CD4-positive, alpha-beta T cell (primary cell): ENCODE results near the gene MSANTD1. TPM values are rescaled to one million over a fixed set of nuclear protein-coding genes. Genes with fewer than 3 reads are reported as not detected.
A peak's percentile ranks its signal among the peaks of the same experiment; 100 is the strongest.

ENCODE experiments used
- ATAC-seq: fragments of 200-7000 bp; cut with Tn5 transposase; one replicate; pipeline ENCODE4 v1.10.0; 2022; ENCODE audit warnings: mild to moderate bottlenecking; ENCODE audit not compliant: poor library complexity
- CTCF ChIA-PET: fragments of 350-600 bp; sonication (Branson Sonifier 250); formaldehyde crosslinking; loops from one replicate; lab custom pipeline; 2021; ENCODE audit warnings: antibody characterized with exemption, inconsistent platforms; lab: Charles Lee
- POLR2A ChIA-PET: fragments of 350-600 bp; sonication (Branson Sonifier 250); formaldehyde crosslinking; loops from one replicate; lab custom pipeline; 2021; ENCODE audit warnings: antibody characterized with exemption, inconsistent platforms; lab: Charles Lee
- DNase-seq, 14 experiments: peaks; one replicate each; pipeline ENCODE4 v3.0.0-alpha.2; 2013 to 2020; ENCODE audit warnings: mixed read lengths in 2 of 14
- H3K27ac ChIP-seq, 2 donors: one replicate each; pipeline versions ENCODE4 v1.5.1 to v1.7.0; 2013; ENCODE audit warnings: low read length in 2 of 2, low read depth in 1 of 2, mild to moderate bottlenecking in 1 of 2
- H3K27me3 ChIP-seq, 2 experiments: 1 replicate in 1 of 2; 2 replicates in 1 of 2; pipeline versions ENCODE4 v1.6.1 to v1.7.0; 2013; ENCODE audit warnings: low read length in 2 of 2, control low read depth in 1 of 2, mild to moderate bottlenecking in 1 of 2, moderate library complexity in 1 of 2; ENCODE audit not compliant: insufficient read depth in 2 of 2, control insufficient read depth in 1 of 2
- H3K36me3 ChIP-seq: one replicate; pipeline ENCODE4 v1.6.1; 2013; ENCODE audit warnings: low read length, control low read depth; ENCODE audit not compliant: insufficient read depth
- H3K4me1 ChIP-seq: one replicate; pipeline ENCODE4 v1.6.1; 2013; ENCODE audit warnings: low read length, control low read depth; ENCODE audit not compliant: insufficient read depth
- H3K4me3 ChIP-seq: one replicate; pipeline ENCODE4 v1.5.1; 2013; ENCODE audit warnings: mild to moderate bottlenecking, low read length, moderate library complexity
- H3K9me3 ChIP-seq, 2 experiments: 1 replicate in 1 of 2; 2 replicates in 1 of 2; pipeline versions ENCODE4 v1.6.1 to v1.7.0; 2013; ENCODE audit warnings: low read length in 2 of 2, mild to moderate bottlenecking in 2 of 2, control low read depth in 1 of 2, moderate library complexity in 1 of 2; ENCODE audit not compliant: control insufficient read depth in 1 of 2, insufficient read depth in 1 of 2
- H3K27ac Mint-ChIP-seq: one replicate; pipeline ENCODE4 v1.8.0; 2020; ENCODE audit warnings: mixed read lengths
- H3K27me3 Mint-ChIP-seq: one replicate; pipeline ENCODE4 v1.8.0; 2021; ENCODE audit warnings: mixed read lengths
- H3K36me3 Mint-ChIP-seq: one replicate; pipeline ENCODE4 v1.8.0; 2021; ENCODE audit warnings: low read depth, mixed read lengths
- H3K4me1 Mint-ChIP-seq: one replicate; pipeline ENCODE4 v1.8.0; 2021; ENCODE audit warnings: low read depth, mixed read lengths
- H3K4me3 Mint-ChIP-seq: one replicate; pipeline ENCODE4 v1.8.0; 2020; ENCODE audit warnings: mild to moderate bottlenecking, mixed read lengths
- H3K9me3 Mint-ChIP-seq: one replicate; pipeline ENCODE4 v1.8.0; 2020; ENCODE audit warnings: mixed read lengths
- intact Hi-C, 2 experiments: fragments of 100-400 bp; cut with DNase I in 1 of 2; cut with micrococcal nuclease in 1 of 2; formaldehyde crosslinking; loops; one replicate each; pipeline versions ENCODE4 v1.15.1 to v1.9.0; 2023 to 2025; cut with DNase I, micrococcal nuclease
- total RNA-seq, 174 experiments: library from RNA in 2 of 174; stranded (reverse) in 2 of 174; gene quantifications; one replicate each; pipeline ENCODE4 v1.2.3 and lab custom pipeline; 2021 to 2026
- TF ChIP-seq, protein P1 (sequence below): fragments of 200-600 bp; IDR thresholded peaks from one replicate; pipeline ENCODE4 v1.8.0; 2022; ENCODE audit warnings: antibody characterized with exemption, mild to moderate bottlenecking

MSANTD1 gene
- total RNA-seq, 2 experiments from 2014 or later: 0.67 to 0.74 TPM

DNA sequence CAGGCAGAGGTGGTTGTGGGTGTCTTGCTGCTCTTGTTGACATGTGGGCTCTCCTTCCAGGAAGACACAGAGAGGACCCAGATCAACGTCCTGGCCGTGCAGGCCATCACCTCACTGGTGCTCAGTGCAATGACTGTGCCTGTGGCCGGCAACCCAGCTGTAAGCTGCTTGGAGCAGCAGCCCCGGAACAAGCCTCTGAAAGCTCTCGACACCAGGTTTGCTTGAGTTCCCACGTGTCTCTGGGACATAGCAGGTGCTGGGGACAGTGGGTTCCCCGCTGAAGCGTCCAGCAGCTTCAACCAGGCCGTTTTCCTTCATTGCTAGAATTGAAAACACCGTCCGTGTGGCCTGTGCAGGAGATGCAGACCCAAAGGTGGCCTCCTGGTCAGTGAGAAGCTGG lies 25.6 kb upstream of the MSANTD1 start:
- Histone ChIP-seq H3K27ac (no peak overlapping the region), H3K27me3 (no peaks in the 10 kb centered on the region), H3K4me3 (no peak overlapping the region), H3K4me1 (no peaks in the 10 kb centered on the region), H3K9me3 (no peaks in the 10 kb centered on the region), H3K36me3 (peaks cover 76% of the 10 kb centered on the region)
- Mint-ChIP-seq H3K4me3 (no peak overlapping the region), H3K9me3 (no peaks in the 10 kb centered on the region), H3K27me3 (no peaks in the 10 kb centered on the region), H3K27ac (no peak overlapping the region), H3K36me3 (peaks cover 86% of the 10 kb centered on the region), H3K4me1 (peaks cover 4% of the 10 kb centered on the region)
- intact Hi-C loops: no loop called here
- DNase-seq (no peak), ATAC-seq (no peak)
- POLR2A ChIA-PET: no interaction called here
- TF ChIP-seq, protein P1, sequence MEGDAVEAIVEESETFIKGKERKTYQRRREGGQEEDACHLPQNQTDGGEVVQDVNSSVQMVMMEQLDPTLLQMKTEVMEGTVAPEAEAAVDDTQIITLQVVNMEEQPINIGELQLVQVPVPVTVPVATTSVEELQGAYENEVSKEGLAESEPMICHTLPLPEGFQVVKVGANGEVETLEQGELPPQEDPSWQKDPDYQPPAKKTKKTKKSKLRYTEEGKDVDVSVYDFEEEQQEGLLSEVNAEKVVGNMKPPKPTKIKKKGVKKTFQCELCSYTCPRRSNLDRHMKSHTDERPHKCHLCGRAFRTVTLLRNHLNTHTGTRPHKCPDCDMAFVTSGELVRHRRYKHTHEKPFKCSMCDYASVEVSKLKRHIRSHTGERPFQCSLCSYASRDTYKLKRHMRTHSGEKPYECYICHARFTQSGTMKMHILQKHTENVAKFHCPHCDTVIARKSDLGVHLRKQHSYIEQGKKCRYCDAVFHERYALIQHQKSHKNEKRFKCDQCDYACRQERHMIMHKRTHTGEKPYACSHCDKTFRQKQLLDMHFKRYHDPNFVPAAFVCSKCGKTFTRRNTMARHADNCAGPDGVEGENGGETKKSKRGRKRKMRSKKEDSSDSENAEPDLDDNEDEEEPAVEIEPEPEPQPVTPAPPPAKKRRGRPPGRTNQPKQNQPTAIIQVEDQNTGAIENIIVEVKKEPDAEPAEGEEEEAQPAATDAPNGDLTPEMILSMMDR: no peak
- CTCF ChIA-PET: no interaction called here

DNA sequence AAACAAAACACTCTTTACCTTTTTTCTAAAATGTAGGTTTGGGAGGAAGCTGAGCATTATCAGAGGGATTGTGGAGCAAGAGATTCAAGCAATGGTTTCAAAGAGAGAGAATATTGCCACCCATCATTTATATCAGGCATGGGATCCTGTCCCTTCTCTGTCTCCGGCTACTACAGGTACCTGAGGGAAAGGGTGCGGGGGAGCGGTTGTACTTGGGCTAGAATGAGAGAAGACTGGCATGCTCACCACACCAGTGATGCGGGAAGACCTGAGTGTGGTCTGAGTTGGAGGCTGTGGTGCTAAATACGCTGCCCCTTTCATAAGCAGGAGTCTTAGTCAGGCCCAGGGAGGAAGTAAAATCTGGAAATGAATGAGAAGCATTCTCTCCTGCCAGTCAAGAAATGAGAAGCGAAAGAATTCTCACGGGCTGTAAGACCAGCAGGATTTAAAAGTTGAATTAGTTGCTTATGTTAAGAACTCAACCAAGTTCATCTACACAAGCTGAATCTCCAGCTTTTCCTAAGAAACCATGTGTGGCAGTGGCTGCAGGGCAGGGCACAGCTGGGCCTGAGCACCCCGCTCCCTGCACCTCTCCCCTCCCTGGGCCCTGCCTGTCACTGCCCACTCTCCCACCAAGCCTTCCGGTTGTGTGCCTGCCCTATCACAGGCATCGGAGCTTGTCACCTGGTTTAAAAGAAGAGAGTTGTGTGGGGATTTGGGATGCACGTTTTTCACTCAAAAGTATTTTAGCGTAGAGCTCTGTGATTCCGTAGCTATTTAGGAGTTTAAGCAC lies 24.8 kb upstream of the MSANTD1 start:
- H3K4me3 Mint-ChIP-seq: no peak overlapping the region
- Histone ChIP-seq H3K36me3 (peaks cover 77% of the 10 kb centered on the region), H3K4me1 (no peaks in the 10 kb centered on the region), H3K27me3 (no peaks in the 10 kb centered on the region), H3K9me3 (no peaks in the 10 kb centered on the region), H3K4me3 (no peak overlapping the region), H3K27ac (no peak overlapping the region)
- H3K27me3 Mint-ChIP-seq: no peaks in the 10 kb centered on the region
- no peaks in the 10 kb centered on the region for H3K4me1 Mint-ChIP-seq
- H3K36me3 Mint-ChIP-seq: peaks cover 86% of the 10 kb centered on the region
- H3K9me3 Mint-ChIP-seq: no peaks in the 10 kb centered on the region
- ChIA-PET CTCF (no interaction called here), POLR2A (no interaction called here)
- intact Hi-C loops: no loop called here
- TF ChIP-seq, protein P1: no peak
- H3K27ac Mint-ChIP-seq: no peak overlapping the region
- DNase-seq: peak in 2 of 14 experiments; percentile 30 to 36
- no peak for ATAC-seq

DNA sequence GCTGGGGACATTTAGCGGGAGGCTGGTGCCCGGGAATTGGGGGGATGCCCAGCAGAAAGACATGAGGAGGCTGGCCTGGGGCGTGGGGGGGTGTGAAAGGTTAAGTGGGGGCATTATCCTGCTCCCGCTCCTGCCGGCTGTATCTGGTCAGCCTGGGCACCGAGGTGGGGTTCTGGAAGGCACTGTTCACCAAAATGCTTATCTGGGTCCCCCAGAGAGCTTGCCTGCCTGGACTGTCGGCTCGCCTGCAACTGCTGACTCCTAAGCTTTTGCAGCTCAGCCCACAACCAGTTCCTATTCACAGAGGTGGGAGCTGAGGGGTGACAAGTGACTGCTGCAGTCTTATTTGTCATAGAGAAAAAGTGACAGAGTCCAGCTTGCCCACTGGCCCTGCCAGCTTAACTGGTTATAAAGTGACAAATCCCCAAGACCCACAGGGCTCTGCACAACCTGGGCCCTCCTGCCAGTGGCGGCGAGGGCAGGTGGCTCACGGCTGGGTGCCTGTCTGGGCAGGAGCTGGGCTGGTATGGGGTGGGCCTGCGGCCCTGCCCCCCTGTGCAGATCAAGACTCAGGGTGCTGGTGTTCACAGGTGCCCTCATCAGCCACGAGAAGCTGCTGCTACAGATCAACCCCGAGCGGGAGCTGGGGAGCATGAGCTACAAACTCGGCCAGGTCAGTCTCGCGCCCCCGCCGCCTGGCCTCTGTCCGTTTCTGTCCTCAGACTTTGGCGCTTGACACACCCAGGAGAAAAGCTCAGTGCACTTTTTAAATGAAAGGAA lies 23.7 kb upstream of the MSANTD1 start:
- ChIA-PET POLR2A (no interaction called here), CTCF (no interaction called here)
- no peak overlapping the region for H3K27ac Mint-ChIP-seq
- Histone ChIP-seq H3K4me3 (no peak overlapping the region), H3K27me3 (no peaks in the 10 kb centered on the region), H3K27ac (no peak overlapping the region), H3K36me3 (peaks cover 81% of the 10 kb centered on the region), H3K4me1 (no peaks in the 10 kb centered on the region), H3K9me3 (no peaks in the 10 kb centered on the region)
- H3K36me3 Mint-ChIP-seq: peaks cover 86% of the 10 kb centered on the region
- no peaks in the 10 kb centered on the region for H3K4me1 Mint-ChIP-seq
- H3K27me3 Mint-ChIP-seq: no peaks in the 10 kb centered on the region
- DNase-seq (no peak), ATAC-seq (no peak)
- no peak overlapping the region for H3K4me3 Mint-ChIP-seq
- intact Hi-C loops: no loop called here
- TF ChIP-seq, protein P1: no peak
- no peaks in the 10 kb centered on the region for H3K9me3 Mint-ChIP-seq
